Activated CD4-positive, CD25-positive, alpha-beta regulatory T cell treated with anti-CD3 and anti-CD28 coated beads, Interleukin-2, amount 50 U/mL, for 72 hours (primary cell): ENCODE measurements around the gene HIPK3.

Source experiments
- DNase-seq: peaks from one replicate; pipeline ENCODE4 v3.0.0; 2021

HIPK3 gene

GRCh38 chr11:33399421-33399820, 142.2 kb downstream of the HIPK3 start:
- no peak for DNase-seq

GRCh38 chr11:33402066-33402465, 144.9 kb downstream of the HIPK3 start:
- DNase-seq = no peak

- DNase-seq = no peak
Measured at GRCh38 chr11:33403344-33403743, 146.2 kb downstream of the HIPK3 start.

GRCh38 chr11:33405834-33406602, 148.8 kb downstream of the HIPK3 start:
- DNase-seq = no peak
